HL-60 (cell line): Measurements from ENCODE around the gene ITPRIP.

Experiments used
- DNase-seq, 2 experiments: peaks; one replicate each; pipeline ENCODE4 v3.0.0-alpha.2; 2010 to 2020; ENCODE audit warnings: low read depth in 1 of 2, low spot score in 1 of 2
- H3K27ac ChIP-seq: fragments of 250-450 bp; sonication (Bioruptor Pico); replicated peaks from 2 replicates; pipeline ENCODE4 v1.5.1; 2020; ENCODE audit warnings: mild to moderate bottlenecking, moderate library complexity
- H3K27me3 ChIP-seq: fragments of 250-450 bp; sonication (Bioruptor Pico); 2 replicates; pipeline ENCODE4 v1.5.1; 2021; ENCODE audit warnings: mild to moderate bottlenecking, moderate library complexity; ENCODE audit not compliant: insufficient read depth, poor library complexity, severe bottlenecking
- H3K4me3 ChIP-seq: replicated peaks from 2 replicates; pipeline ENCODE4 v1.5.1; 2011; ENCODE audit warnings: mild to moderate bottlenecking, control low read depth, low read length; ENCODE audit not compliant: insufficient read depth
- CTCF ChIP-seq: IDR thresholded peaks from one replicate; pipeline ENCODE4 v1.5.1; 2011; ENCODE audit warnings: low read length, control low read depth, inconsistent platforms; ENCODE audit not compliant: insufficient read depth
- GABPA ChIP-seq: IDR thresholded peaks from 2 replicates; pipeline ENCODE4 v1.6.1; 2012; ENCODE audit warnings: low read depth
- POLR2AphosphoS5 ChIP-seq: IDR thresholded peaks from 2 replicates; pipeline ENCODE4 v1.6.1; 2012; ENCODE audit warnings: low read depth
- SPI1 ChIP-seq: IDR thresholded peaks from 2 replicates; pipeline ENCODE4 v1.6.1; 2012; ENCODE audit warnings: low read depth, mild to moderate bottlenecking, borderline replicate concordance
- TF ChIP-seq, protein P1 (sequence below): IDR thresholded peaks from 2 replicates; pipeline ENCODE4 v1.6.1; 2012; ENCODE audit warnings: low read depth; ENCODE audit not compliant: insufficient replicate concordance

ITPRIP gene

GRCh38 chr10:104333032-104333727, 5.1 kb downstream of the ITPRIP start:
- no peak overlapping the region for H3K4me3 ChIP-seq
- DNase-seq = no peak
- TF ChIP-seq, protein P1, sequence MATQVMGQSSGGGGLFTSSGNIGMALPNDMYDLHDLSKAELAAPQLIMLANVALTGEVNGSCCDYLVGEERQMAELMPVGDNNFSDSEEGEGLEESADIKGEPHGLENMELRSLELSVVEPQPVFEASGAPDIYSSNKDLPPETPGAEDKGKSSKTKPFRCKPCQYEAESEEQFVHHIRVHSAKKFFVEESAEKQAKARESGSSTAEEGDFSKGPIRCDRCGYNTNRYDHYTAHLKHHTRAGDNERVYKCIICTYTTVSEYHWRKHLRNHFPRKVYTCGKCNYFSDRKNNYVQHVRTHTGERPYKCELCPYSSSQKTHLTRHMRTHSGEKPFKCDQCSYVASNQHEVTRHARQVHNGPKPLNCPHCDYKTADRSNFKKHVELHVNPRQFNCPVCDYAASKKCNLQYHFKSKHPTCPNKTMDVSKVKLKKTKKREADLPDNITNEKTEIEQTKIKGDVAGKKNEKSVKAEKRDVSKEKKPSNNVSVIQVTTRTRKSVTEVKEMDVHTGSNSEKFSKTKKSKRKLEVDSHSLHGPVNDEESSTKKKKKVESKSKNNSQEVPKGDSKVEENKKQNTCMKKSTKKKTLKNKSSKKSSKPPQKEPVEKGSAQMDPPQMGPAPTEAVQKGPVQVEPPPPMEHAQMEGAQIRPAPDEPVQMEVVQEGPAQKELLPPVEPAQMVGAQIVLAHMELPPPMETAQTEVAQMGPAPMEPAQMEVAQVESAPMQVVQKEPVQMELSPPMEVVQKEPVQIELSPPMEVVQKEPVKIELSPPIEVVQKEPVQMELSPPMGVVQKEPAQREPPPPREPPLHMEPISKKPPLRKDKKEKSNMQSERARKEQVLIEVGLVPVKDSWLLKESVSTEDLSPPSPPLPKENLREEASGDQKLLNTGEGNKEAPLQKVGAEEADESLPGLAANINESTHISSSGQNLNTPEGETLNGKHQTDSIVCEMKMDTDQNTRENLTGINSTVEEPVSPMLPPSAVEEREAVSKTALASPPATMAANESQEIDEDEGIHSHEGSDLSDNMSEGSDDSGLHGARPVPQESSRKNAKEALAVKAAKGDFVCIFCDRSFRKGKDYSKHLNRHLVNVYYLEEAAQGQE = no peak
- TF ChIP-seq SPI1 (no peak), CTCF (no peak)
- H3K27ac ChIP-seq = no peak overlapping the region
- no peaks in the 10 kb centered on the region for H3K27me3 ChIP-seq

DNA sequence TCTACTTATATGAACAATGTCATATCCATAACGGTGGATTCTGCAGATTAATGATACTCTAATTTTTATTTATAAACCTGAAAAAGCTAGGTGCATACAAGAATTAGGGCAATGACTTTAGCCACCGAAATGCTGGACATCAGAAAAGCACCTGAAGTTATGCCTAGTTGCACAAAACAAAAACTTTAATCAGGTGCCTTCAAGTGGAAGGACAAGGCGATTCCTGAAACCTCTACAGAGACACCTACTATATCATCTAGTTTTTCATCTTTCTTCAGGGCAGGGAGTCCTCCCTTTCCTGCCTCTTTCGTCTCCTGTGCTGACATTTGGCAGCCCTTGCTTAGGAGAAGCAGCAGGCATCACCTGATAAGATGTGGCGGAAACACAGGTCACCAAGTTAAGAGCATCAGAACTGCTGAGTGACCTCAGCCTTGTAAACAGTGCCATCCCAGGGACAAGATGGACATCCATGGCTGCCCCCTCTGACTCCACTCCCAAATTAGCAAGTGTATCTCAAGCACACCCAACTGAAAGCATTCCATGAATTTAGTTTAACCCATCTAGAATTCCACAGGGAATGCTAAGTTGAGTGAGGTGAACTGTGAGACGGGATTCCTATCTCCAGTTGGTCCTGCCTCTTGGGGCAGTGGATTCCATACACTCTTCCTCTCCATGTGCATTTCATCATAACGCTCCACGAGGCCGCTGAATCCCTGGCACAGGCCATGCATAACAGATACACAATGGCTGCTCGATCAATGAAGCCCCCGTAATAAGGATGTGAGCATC, 5.8 kb downstream of the ITPRIP start:
- no peak overlapping the region for H3K27ac ChIP-seq
- no peak for DNase-seq
- no peaks in the 10 kb centered on the region for H3K27me3 ChIP-seq
- no peak overlapping the region for H3K4me3 ChIP-seq
- no peak for TF ChIP-seq POLR2AphosphoS5
- TF ChIP-seq, protein P1 = no peak
- TF ChIP-seq SPI1 = no peak
- TF ChIP-seq GABPA = no peak
- TF ChIP-seq CTCF = no peak

DNA sequence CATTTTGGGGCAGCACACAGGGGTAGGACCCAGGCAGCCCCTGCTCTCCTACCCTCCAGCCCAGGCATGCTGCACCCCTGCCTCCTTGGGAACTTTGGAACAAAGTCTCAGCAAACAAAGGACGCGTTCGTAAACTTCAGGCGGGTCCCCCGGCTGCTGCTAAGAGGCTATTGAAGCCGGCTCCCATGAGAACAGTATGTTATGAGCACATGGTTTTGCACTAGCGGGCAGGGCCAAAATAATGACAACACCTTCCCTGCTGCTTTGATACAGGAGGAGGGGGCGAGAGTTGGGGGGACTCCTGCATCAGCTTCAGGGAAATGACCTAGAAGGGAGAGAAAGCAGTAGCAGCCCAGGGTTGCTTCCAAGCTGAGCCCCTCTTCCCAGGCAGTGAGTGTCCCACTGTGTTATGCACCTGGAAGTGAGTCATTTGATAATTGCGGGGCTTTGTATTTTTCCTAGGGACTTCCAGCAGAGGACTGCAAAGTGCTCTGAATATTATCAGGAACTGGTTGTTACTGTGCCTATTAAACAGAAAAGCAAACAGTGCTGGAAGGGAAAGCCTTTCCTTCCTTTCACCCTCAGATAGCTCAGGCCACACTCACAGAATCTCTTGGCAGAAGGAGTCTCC, 6.9 kb downstream of the ITPRIP start:
- peak overlapping the region; percentile 12 for H3K27ac ChIP-seq
- TF ChIP-seq CTCF = no peak
- no peaks in the 10 kb centered on the region for H3K27me3 ChIP-seq
- no peak overlapping the region for H3K4me3 ChIP-seq
- DNase-seq = no peak
